ENCODE data around the gene NUP210. TPM values are rescaled to one million over a fixed set of nuclear protein-coding genes. Genes with fewer than 3 reads are reported as not detected.

Gene NUP210
- total RNA-seq, 1 donor: 0.45 TPM

DNA sequence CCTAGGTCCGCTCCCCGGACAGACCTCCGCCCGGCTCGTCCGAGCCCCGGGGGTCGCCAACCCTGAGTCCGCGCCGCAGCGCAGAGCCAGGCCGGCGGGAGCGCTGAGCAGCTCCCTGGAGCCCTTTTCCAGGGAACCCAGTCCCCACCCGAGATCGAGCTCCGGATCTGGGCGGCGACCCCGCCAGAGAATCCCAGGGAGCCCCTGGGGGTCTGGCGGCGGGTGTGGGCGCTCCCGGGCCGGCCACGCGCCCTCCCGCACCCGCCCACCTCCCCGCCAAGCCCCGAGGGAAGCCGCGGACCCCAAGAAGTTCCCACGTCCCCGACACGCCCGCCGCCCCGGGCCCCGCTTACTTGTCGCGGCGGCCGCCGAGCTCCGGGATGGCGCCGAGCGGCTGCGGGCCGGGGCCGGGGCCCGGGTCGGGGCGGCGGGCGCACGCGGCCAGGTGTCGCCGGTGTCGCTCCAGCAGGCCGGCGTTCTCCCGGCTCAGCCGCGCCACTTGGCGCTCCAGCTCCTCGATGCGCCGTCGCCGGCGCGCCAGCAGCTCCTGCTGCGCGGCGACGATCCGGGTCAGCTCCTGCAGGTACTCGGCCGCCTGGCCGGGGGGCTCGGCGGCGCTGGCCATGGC is 137.7 kb downstream of the NUP210 start:
- no peak for DNase-seq (ENCODE audit: low read depth)
- TF ChIP-seq, protein P1, sequence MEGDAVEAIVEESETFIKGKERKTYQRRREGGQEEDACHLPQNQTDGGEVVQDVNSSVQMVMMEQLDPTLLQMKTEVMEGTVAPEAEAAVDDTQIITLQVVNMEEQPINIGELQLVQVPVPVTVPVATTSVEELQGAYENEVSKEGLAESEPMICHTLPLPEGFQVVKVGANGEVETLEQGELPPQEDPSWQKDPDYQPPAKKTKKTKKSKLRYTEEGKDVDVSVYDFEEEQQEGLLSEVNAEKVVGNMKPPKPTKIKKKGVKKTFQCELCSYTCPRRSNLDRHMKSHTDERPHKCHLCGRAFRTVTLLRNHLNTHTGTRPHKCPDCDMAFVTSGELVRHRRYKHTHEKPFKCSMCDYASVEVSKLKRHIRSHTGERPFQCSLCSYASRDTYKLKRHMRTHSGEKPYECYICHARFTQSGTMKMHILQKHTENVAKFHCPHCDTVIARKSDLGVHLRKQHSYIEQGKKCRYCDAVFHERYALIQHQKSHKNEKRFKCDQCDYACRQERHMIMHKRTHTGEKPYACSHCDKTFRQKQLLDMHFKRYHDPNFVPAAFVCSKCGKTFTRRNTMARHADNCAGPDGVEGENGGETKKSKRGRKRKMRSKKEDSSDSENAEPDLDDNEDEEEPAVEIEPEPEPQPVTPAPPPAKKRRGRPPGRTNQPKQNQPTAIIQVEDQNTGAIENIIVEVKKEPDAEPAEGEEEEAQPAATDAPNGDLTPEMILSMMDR (IDR thresholded peaks at IDR 0.05; ENCODE audit: insufficient read depth, low read length): no peak
- H3K4me3 ChIP-seq (ENCODE audit: low read depth, low read length): no peak overlapping the region

DNA sequence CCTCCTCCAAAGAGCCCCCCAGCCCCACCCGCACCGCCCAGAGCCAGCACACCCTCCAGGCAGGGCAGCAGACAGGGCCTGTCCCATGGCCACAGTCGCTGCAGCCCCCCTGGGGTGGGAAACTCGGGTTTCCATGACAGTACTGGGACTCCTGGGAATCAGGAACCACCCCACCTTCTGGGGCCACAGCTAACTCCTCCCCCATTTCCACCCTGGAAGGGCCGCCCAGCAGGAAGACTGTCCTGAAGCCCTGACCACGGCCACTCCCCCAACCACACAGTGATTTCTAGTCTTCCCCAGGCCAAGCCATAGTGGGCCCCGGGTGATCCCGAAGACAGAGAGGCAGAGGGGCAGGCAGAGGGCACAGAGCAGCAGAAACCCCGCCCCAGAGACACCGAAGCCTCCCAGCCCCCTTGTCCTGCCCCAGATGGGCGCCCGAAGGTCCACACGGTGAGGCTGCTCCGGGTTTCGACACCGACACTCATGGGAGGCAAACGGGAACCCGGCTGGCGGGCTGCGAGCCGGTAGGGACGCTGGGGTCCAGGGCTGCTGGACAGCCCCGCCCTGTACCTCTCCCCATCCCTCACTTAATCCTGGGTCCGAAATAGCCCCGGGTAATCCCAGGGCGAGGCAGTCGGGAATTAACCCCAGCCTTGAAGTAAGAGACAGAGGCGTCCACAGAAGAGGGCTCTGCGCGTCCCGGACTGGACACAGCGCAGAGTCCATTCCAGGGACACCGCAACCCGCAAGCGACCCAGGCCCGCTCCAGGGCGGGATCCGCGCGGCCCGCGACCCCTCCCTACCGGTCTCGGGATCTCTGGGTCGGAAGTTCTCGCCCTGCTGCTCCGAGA is 138.4 kb downstream of the NUP210 start:
- DNase-seq (ENCODE audit: low read depth): no peak
- TF ChIP-seq, protein P1 (IDR thresholded peaks at IDR 0.05; ENCODE audit: insufficient read depth, low read length): no peak
- H3K4me3 ChIP-seq (ENCODE audit: low read depth, low read length): no peak overlapping the region

DNA sequence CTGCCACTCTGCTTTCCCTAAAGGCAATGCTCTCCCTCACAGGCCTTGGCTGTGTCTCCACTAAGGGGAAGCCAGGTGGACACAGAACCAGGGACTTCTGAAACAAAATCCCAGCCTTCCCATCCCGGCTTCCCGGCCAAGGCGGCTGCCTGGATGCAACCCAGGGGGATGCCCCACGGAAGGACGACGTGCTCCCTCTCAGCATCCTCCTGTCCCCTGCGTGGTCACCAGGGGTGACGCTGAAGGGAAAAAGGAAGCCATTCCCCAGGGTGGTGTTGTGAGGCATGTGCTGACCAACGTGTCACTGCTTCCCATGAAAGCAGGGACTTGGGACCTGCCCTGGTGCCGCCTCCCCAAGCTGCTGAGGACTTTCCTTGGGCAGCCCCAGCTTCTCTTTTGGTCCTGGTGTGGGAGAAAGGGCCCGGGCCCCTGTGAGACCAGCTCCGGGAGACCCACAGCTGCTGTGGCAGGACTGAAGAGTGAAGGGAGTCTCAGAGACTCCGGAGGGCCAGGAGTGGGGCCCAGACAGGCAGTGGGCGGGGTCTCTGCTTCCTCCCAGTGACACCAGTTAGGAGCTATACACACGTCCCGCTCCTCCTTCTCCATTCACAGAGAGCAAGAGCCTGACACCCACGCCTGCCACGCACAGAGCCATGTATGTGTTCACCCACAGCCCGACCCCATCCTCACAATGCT is 139.2 kb downstream of the NUP210 start:
- no peak for DNase-seq (ENCODE audit: low read depth)
- TF ChIP-seq, protein P1 (IDR thresholded peaks at IDR 0.05; ENCODE audit: insufficient read depth, low read length): no peak
- H3K4me3 ChIP-seq (ENCODE audit: low read depth, low read length): no peak overlapping the region

DNA sequence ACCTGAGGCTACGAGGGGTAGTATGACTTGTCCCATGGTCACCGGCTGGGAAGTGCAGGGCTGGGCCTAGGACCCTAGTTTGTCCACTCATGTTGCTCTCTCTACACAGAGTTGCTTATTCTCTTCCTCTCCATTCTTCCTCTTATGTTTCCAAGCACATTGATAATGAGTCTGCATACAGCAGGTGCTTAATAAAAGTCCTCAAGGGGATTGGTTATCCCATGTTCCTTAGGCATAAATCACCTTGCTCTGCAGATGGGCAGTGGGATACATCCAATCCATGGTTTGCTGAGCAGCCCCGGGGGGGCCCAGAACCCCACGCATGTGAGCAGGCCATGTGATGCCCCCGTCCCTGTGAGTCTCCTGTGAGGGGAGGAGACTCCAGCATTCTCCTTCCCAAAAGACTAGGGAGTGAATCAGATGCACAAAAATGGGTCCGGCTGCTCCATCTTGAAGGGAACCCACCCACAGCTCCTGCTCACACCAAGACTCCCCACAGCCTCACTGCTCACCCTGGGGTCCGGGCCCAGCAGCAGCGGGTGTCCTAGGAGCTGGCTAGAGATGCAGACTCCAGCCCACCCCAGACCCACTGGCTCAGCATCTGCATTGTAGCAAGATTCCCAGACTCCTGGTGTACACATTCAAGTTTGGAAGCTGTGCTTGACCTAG is 139.9 kb downstream of the NUP210 start:
- H3K4me3 ChIP-seq (ENCODE audit: low read depth, low read length): no peak overlapping the region
- no peak for DNase-seq (ENCODE audit: low read depth)
- TF ChIP-seq, protein P1 (IDR thresholded peaks at IDR 0.05; ENCODE audit: insufficient read depth, low read length): no peak

DNA sequence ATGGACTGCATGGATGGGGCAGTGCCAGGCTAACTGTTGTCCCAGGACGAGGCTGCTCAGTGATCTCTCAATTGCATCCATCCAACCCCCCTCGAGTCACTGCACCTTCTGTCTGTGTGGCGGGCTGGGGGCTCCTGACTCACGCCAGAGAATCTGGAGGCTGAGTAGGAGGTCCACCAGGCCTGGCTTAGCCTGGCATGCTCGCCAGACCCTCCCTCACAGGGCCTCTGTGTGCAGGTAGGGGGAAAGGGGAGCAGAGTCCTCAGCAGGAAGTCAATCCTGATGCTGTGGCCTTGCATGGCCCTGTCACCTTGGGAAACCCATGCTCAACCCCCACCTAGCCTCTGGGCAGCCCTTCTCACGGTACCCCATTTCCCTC is 140.6 kb downstream of the NUP210 start:
- H3K4me3 ChIP-seq (ENCODE audit: low read depth, low read length): no peak overlapping the region
- DNase-seq (ENCODE audit: low read depth): no peak
- TF ChIP-seq, protein P1 (IDR thresholded peaks at IDR 0.05; ENCODE audit: insufficient read depth, low read length): no peak

DNA sequence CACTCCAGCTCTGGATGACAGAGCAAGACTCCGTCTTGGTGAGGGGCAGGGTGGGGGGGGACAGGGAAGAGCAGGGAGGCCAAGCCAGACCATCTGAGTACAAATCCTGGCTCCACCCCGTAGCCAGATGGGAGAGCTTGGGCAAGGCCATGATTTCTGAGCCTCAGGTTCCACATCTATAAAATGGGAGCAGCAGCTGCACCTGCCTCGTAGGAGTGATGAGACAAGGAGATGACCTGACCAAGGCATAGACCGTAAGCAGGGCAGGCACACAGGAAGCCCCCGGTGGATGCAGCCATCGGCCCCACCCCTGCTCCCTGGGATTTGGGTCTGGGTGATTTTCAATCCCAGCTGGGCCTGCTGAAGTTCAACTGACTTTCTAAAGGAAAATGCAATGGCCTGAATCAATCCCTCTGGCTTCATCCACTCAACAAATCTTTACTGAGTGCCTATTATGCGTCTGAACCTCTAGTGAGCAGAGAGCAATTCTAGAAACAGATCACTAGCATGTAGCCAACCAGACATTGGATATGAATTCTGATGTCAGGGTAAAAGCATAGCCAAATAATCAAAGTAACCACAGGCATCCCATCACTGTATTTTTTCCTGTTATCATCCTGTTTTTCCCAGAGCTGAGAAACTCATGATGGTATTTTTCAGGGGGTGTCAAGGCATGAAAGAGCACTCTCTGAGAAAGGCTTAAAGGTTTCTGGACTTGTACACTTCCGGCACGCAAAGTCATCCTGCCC is 141.2 kb downstream of the NUP210 start:
- TF ChIP-seq, protein P1 (IDR thresholded peaks at IDR 0.05; ENCODE audit: insufficient read depth, low read length): no peak
- no peak overlapping the region for H3K4me3 ChIP-seq (ENCODE audit: low read depth, low read length)
- DNase-seq (ENCODE audit: low read depth): no peak
